HL-60 (cell line): ENCODE results near the gene LEF1.

Experiments used
- CTCF ChIP-seq: IDR thresholded peaks from one replicate; pipeline ENCODE4 v1.5.1; 2011; ENCODE audit warnings: low read length, control low read depth, inconsistent platforms; ENCODE audit not compliant: insufficient read depth
- REST ChIP-seq: IDR thresholded peaks from 2 replicates; pipeline ENCODE4 v1.6.1; 2012; ENCODE audit warnings: low read depth; ENCODE audit not compliant: insufficient replicate concordance
- SPI1 ChIP-seq: IDR thresholded peaks from 2 replicates; pipeline ENCODE4 v1.6.1; 2012; ENCODE audit warnings: low read depth, mild to moderate bottlenecking, borderline replicate concordance

GRCh38 chr4:108140328-108140727, 28.4 kb downstream of the LEF1 start:
- TF ChIP-seq CTCF (no peak), SPI1 (no peak), REST (no peak)
